Colonic mucosa (tissue), 4 donors: ENCODE data around the gene CADM1. TPM values are rescaled to one million over a fixed set of nuclear protein-coding genes. Genes with fewer than 3 reads are reported as not detected.

ENCODE experiments used
- DNase-seq: peaks from one replicate; pipeline ENCODE4 v3.0.0-alpha.2; 2020
- H3K27ac ChIP-seq: fragments of 200-600 bp; one replicate; pipeline ENCODE4 v1.8.0; 2021
- H3K27me3 ChIP-seq: fragments of 200-600 bp; one replicate; pipeline ENCODE4 v1.8.0; 2021
- H3K36me3 ChIP-seq: fragments of 200-600 bp; one replicate; pipeline ENCODE4 v1.8.0; 2021
- H3K4me1 ChIP-seq: fragments of 200-600 bp; one replicate; pipeline ENCODE4 v1.8.0; 2021; ENCODE audit warnings: mild to moderate bottlenecking
- H3K4me3 ChIP-seq: fragments of 200-600 bp; one replicate; pipeline ENCODE4 v1.8.0; 2021
- H3K9ac ChIP-seq, 2 donors: one replicate each; pipeline ENCODE4 v1.7.0; 2013; ENCODE audit warnings: control low read depth in 2 of 2, low read depth in 2 of 2, low read length in 2 of 2
- H3K9me3 ChIP-seq: fragments of 200-600 bp; one replicate; pipeline ENCODE4 v1.8.0; 2021
- intact Hi-C: fragments of 100-400 bp; cut with DNase I; formaldehyde crosslinking; loops from one replicate; pipeline ENCODE4 v1.14.1; 2022
- total RNA-seq, 2 donors: library from RNA; stranded (reverse); fragmentation: NEBNext Ultra II Directional in 1 of 2; extraction: Animal tissue kit (Norgen Biotek cat#: 25700) in 1 of 2; gene quantifications; one replicate each; pipeline ENCODE4 v1.2.1, GENCODE V29; 2021
- TF ChIP-seq, protein P1 (sequence below): fragments of 200-600 bp; IDR thresholded peaks from one replicate; pipeline ENCODE4 v1.8.0; 2022; ENCODE audit warnings: antibody characterized with exemption, mild to moderate bottlenecking
- donor health status: healthy.
- donor health status: DM: no; HTN: no; CAD: no.
- donor health status: DM: no; HTN: no; CAD: no.

The CADM1 gene
- total RNA-seq, 2 donors from 2014 or later, result 5.2 to 6.4 TPM

DNA sequence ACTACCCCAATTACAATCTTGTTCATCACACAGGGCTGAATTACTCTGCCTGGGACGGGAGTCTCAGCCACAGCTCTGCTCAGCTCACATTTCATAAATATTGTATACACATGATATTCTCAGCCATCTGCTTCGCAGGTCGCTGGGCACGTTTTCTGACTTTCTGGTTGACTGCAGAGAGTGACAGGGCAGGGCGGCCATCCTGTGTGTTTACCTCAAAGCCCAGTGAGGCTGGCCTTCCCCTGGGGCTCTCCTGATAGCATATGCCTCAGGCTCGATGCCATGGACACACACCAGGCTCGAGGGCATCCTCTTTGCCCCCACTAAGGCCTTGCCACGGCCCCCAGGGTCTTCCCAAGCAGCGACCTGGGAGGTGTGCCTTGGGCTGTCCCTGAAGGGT is 345.0 kb downstream of the CADM1 start:
- no peak for DNase-seq
- Histone ChIP-seq H3K9me3 (no peaks in the 10 kb centered on the region), H3K9ac (no peak overlapping the region), H3K27ac (no peak overlapping the region), H3K27me3 (no peaks in the 10 kb centered on the region), H3K36me3 (no peaks in the 10 kb centered on the region), H3K4me1 (no peaks in the 10 kb centered on the region), H3K4me3 (no peak overlapping the region)
- intact Hi-C loops, result no loop called here
- TF ChIP-seq, protein P1, sequence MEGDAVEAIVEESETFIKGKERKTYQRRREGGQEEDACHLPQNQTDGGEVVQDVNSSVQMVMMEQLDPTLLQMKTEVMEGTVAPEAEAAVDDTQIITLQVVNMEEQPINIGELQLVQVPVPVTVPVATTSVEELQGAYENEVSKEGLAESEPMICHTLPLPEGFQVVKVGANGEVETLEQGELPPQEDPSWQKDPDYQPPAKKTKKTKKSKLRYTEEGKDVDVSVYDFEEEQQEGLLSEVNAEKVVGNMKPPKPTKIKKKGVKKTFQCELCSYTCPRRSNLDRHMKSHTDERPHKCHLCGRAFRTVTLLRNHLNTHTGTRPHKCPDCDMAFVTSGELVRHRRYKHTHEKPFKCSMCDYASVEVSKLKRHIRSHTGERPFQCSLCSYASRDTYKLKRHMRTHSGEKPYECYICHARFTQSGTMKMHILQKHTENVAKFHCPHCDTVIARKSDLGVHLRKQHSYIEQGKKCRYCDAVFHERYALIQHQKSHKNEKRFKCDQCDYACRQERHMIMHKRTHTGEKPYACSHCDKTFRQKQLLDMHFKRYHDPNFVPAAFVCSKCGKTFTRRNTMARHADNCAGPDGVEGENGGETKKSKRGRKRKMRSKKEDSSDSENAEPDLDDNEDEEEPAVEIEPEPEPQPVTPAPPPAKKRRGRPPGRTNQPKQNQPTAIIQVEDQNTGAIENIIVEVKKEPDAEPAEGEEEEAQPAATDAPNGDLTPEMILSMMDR, result no peak

DNA sequence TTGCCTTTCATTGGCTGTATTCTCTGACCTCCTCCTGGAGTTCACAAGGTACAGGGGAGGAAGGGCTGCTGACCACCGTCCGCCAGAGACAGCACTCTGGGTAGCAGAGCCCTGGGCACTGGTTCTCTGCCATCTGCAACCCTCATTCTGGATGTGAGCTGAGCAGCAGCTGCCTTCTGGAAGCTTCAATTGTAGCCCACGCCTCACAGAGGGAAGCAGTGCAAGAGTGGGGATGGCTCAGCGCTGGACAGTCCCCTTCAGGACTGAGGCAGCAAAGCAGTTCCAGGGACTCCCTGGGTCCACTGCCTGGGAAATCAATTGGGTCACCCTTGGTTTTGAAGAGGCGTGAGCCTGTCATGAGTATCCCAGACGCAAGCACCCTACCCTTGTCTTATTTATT is 346.2 kb downstream of the CADM1 start:
- H3K4me1 ChIP-seq, result no peaks in the 10 kb centered on the region
- no peaks in the 10 kb centered on the region for H3K36me3 ChIP-seq
- TF ChIP-seq, protein P1, result no peak
- no peaks in the 10 kb centered on the region for H3K27me3 ChIP-seq
- no peak overlapping the region for H3K4me3 ChIP-seq
- H3K9ac ChIP-seq, result no peak overlapping the region
- intact Hi-C loops, result no loop called here
- no peak for DNase-seq
- H3K27ac ChIP-seq, result no peak overlapping the region
- no peaks in the 10 kb centered on the region for H3K9me3 ChIP-seq

DNA sequence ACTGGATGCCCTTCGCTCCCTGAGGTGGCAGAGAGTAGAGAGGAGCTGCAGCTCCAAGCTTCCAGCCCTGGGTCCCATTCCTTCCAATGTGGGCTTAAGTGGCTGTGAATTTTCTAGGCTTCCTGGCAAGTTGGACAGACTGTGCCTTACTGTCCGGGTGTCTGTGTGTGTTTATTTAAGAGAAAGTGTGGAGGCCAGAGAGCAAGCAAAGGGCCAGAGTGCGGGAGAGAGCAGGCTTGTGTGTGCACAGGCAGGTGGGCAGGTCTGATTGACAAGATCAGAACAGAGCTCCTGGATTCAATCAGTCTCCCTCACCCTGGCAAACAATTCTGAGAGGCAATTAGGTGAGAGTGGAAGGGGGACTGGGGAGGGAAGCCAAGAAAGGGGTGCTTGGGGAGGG is 347.0 kb downstream of the CADM1 start:
- Histone ChIP-seq H3K27me3 (no peaks in the 10 kb centered on the region), H3K4me3 (no peak overlapping the region), H3K4me1 (no peaks in the 10 kb centered on the region), H3K9ac (no peak overlapping the region), H3K9me3 (no peaks in the 10 kb centered on the region), H3K27ac (no peak overlapping the region), H3K36me3 (no peaks in the 10 kb centered on the region)
- TF ChIP-seq, protein P1, result no peak
- no peak for DNase-seq
- intact Hi-C loops, result no loop called here

DNA sequence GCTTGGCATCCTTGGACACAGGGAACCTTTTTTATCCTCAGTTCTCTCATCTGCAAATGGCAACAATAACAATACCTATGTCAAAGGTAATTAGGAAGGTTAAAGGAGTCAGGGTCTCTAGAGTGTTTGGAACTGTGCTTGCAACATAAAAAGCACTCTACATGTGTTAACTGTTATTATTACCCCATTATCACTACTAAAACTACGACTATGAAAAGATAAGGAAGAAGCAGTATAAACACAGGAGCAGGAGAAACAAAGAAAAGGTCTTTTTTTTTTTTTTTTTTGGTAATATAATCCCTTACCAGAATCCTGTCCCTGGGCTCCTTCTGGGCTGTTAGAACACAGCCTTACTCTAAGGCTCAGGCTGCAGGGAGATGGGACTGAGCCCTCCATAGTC is 348.2 kb downstream of the CADM1 start:
- TF ChIP-seq, protein P1, result no peak
- H3K9me3 ChIP-seq, result no peaks in the 10 kb centered on the region
- no peak for DNase-seq

DNA sequence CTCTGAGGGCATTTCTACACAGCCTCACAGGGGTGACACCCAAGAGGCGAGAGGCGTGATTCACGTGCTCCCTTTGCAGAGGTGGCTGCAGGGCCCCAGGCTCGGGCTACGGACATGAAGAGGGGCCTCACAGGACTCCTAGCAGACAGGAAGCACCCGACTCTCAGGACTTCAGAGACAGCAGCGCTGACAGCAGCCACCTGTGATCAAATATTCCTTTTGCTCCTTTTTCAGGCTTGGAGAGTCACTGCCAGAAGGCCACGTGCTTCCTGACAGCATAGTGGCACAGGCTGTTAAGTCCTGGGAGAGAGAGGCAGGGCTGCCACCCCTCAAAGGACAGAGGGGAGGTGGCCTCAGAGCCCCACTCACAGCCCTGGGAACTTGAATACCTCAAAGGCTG is 348.9 kb downstream of the CADM1 start:
- intact Hi-C loops, result no loop called here
- TF ChIP-seq, protein P1, result no peak
- Histone ChIP-seq H3K9ac (no peak overlapping the region), H3K27ac (no peak overlapping the region), H3K27me3 (no peaks in the 10 kb centered on the region), H3K9me3 (no peaks in the 10 kb centered on the region), H3K4me1 (no peaks in the 10 kb centered on the region), H3K36me3 (no peaks in the 10 kb centered on the region), H3K4me3 (no peak overlapping the region)
- DNase-seq, result no peak

More for the DNA sequence above, 348.2 kb downstream of the CADM1 start:
- Histone ChIP-seq H3K27ac (no peak overlapping the region), H3K36me3 (no peaks in the 10 kb centered on the region), H3K9ac (no peak overlapping the region), H3K4me1 (no peaks in the 10 kb centered on the region), H3K4me3 (no peak overlapping the region), H3K27me3 (no peaks in the 10 kb centered on the region)
- intact Hi-C loops, result no loop called here

DNA sequence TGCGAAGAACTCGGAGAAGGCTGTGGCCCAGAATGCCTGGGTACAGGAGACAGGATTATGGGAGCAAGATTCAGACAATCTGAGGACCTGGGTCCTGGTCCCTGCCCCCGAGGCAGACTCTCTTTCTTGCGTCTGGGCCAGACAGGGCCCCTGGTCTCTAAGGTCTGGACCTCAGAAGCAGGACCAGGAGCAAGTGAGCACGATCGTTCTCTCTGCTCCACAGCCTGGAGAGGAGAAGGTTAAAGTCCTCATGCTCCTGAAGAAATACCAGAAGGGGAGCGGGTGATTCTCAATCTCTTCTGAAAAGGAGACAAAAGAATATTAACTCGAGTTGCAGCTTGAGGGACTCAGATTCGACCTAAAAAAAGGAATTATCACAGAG is 349.9 kb downstream of the CADM1 start:
- Histone ChIP-seq H3K4me1 (no peaks in the 10 kb centered on the region), H3K36me3 (no peaks in the 10 kb centered on the region), H3K4me3 (no peak overlapping the region), H3K9me3 (no peaks in the 10 kb centered on the region), H3K27me3 (no peaks in the 10 kb centered on the region), H3K9ac (no peak overlapping the region), H3K27ac (no peak overlapping the region)
- intact Hi-C loops, result no loop called here
- DNase-seq, result no peak
- TF ChIP-seq, protein P1, result no peak
